Measurements from ENCODE around the gene RNF146.

RNF146 gene

DNA sequence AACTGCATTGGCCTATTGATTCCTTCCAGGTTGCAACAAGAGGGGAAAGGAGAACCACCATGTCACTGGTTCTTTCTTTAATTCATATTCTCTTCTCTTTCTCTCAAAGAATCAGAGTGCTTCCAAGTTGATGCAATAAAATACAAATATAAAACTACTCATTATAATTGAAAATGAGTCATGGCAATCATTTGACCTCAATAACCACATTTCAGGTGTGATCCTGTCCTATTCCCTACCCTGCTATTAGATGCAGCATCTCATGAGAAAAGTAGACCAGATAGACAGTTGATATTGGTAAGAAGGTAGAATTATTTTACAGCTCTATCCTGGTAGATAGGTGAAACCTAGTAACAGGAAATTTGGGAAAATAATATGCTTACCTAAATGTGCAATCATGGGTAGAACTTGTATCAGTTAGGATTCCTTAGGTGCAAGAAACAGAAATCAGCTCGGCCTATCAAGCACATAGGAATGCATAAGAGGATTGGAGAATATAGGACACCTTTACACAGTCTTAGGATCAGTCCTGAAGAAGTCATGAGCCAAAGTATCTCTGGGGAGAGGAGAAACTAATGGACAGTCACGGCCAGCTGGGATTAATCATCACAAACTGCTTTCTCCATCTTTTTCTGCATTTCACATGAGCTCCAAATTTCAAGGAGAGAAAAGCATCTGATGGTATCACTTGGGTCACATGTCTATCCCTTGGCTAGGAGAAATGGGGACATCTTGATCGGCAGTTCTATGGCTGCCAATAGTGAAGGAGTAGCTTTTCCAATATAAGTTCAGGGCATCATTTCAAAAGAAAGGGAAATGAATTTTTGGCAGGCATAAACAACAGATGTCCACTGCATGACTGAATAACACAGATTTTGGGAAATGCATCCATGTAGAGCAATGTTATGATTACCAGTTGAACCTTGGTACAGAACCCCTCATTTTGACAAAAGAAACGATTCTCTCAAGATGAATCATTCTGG, 19.3 kb upstream of the RNF146 start:
- no peak overlapping the region for H3K4me3 ChIP-seq (ENCODE audit: low read depth, low read length)
- TF ChIP-seq, protein P1, sequence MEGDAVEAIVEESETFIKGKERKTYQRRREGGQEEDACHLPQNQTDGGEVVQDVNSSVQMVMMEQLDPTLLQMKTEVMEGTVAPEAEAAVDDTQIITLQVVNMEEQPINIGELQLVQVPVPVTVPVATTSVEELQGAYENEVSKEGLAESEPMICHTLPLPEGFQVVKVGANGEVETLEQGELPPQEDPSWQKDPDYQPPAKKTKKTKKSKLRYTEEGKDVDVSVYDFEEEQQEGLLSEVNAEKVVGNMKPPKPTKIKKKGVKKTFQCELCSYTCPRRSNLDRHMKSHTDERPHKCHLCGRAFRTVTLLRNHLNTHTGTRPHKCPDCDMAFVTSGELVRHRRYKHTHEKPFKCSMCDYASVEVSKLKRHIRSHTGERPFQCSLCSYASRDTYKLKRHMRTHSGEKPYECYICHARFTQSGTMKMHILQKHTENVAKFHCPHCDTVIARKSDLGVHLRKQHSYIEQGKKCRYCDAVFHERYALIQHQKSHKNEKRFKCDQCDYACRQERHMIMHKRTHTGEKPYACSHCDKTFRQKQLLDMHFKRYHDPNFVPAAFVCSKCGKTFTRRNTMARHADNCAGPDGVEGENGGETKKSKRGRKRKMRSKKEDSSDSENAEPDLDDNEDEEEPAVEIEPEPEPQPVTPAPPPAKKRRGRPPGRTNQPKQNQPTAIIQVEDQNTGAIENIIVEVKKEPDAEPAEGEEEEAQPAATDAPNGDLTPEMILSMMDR (IDR thresholded peaks at IDR 0.05; ENCODE audit: low read depth, low read length): no peak

- TF ChIP-seq, protein P1 (IDR thresholded peaks at IDR 0.05; ENCODE audit: low read depth, low read length): no peak
- H3K4me3 ChIP-seq (ENCODE audit: low read depth, low read length): no peak overlapping the region
These were observed 17.0 kb upstream of the RNF146 start for GRCh38 chr6:127249621-127250020.

GRCh38 chr6:127255286-127255685, 11.4 kb upstream of the RNF146 start:
- TF ChIP-seq, protein P1 (IDR thresholded peaks at IDR 0.05; ENCODE audit: low read depth, low read length): no peak
- H3K4me3 ChIP-seq (ENCODE audit: low read depth, low read length): no peak overlapping the region

GRCh38 chr6:127262896-127263295, 3.8 kb upstream of the RNF146 start:
- no peak overlapping the region for H3K4me3 ChIP-seq (ENCODE audit: low read depth, low read length)
- TF ChIP-seq, protein P1 (IDR thresholded peaks at IDR 0.05; ENCODE audit: low read depth, low read length): no peak

DNA sequence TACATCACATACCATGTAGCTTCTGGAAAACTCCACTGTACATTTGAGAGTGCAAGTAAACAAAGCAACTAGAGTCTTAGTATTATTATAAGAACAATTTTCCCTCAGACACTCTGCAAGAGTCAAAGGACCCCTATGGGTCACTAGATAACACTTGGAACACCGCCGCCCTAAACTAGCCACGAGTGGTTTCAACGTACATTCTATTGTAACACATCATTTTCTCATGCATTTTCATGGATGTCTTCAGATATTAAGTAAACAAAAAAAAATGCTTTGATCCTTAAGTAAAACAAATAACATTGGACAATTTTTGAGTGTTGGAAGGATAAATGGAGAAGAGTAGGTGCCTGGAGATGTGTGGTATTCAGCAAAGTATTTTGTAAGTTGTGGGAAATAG, 3.2 kb upstream of the RNF146 start:
- no peak overlapping the region for H3K4me3 ChIP-seq (ENCODE audit: low read depth, low read length)
- TF ChIP-seq, protein P1 (IDR thresholded peaks at IDR 0.05; ENCODE audit: low read depth, low read length): no peak

DNA sequence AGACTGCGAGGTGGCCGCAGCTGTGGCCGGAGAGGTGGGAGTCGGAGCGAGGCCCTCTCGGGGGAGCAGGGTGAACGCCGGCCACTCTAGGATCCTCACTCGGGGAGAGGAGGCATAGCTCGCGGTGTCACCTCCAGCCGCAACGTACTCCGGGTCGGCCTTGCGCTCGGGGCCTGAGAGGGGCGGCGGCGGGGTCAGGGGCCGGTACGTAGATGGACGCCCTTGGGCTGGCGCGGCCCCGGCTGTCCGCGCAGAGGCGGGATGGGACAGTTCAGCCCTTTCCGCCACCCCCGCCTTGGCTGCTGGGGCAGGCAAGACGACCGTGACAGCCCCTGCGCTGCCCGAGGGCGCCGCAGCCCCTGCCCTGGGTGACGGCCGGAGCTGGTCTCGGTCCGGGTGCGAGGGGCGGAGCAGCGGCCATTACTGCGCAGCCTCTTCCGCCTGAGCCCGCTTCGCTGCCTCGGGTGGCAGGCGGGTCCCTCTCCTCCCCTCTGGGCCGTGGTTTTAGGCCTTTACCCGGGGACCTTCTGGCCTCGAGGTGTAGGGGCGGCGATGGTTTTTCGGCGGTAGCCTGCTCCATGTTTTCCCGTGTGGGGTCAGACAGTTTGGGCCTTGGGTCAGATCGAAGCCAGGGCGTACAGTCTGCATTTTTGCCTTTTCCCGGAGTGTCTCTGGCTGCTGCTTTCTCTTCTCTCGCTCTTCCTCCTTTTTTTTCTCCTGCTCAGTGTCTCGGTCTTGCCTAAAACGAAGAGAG, 405 bp downstream of the RNF146 start:
- TF ChIP-seq, protein P1 (IDR thresholded peaks at IDR 0.05; ENCODE audit: low read depth, low read length): no peak
- H3K4me3 ChIP-seq (ENCODE audit: low read depth, low read length): peak overlapping the region; percentile 85

All from WI38 (cell line).